ENCODE data around the gene RYR2. TPM values are rescaled to one million over a fixed set of nuclear protein-coding genes. Genes with fewer than 3 reads are reported as not detected.

Gene RYR2
- total and polyA plus RNA-seq, 9 of the 15 experiments (the other 6 are each of a cell fraction or from before 2014, with no cell fraction given): 0.03 to 0.42 (median 0.14) TPM

GRCh38 chr1:237197470-237198425 lies 155.8 kb downstream of the RYR2 start:
- Histone ChIP-seq H4K20me1 (replicated peaks; ENCODE audit: control insufficient read depth, insufficient read depth, low read length) (no peaks in the 10 kb centered on the region), H3K36me3 (ENCODE audit: control insufficient read depth, insufficient read depth, low read length) (no peaks in the 10 kb centered on the region), H3K9ac (ENCODE audit: insufficient read depth in 1 of 2, low read depth in 2 of 2, low read length in 2 of 2) (no peak overlapping the region), H3K4me1 (replicated peaks in 1 of 2; ENCODE audit: control insufficient read depth in 2 of 2, insufficient read depth in 2 of 2, low read length in 2 of 2) (no peaks in the 10 kb centered on the region), H3K9me3 (replicated peaks; ENCODE audit: control insufficient read depth, insufficient read depth, low read depth, low read length) (no peaks in the 10 kb centered on the region), H3K79me2 (ENCODE audit: control insufficient read depth, insufficient read depth, low read length) (no peaks in the 10 kb centered on the region), H2AFZ (ENCODE audit: low read depth, low read length) (no peak overlapping the region), H3K9me1 (ENCODE audit: control insufficient read depth, insufficient read depth, low read length) (no peaks in the 10 kb centered on the region), H3K27ac (ENCODE audit: extremely low read depth, low read depth, low read length) (no peak overlapping the region), H3K27me3 (ENCODE audit: control insufficient read depth in 2 of 2, insufficient read depth in 2 of 2, low read length in 2 of 2) (no peaks in the 10 kb centered on the region), H3K4me2 (ENCODE audit: insufficient read depth, low read length) (no peak overlapping the region), H3K4me3 (no peak overlapping the region)
- ChIA-PET POLR2A (no interaction called here), CTCF (ENCODE audit: low intra/inter-chr PET ratio) (no interaction called here)
- intact Hi-C loops (cut with micrococcal nuclease) (no loop called here), in situ Hi-C loops (cut with MboI) (no loop called here)
- BruUV-seq (replicated peaks): no TSS peak
- WGBS (ENCODE audit: insufficient coverage, low coverage, missing lambda C conversion rate): 6% methylated on average over 7 of the region's 7 CpGs
- ATAC-seq (no peak), DNase-seq (ENCODE audit: extremely low read depth in 1 of 4, low spot score in 3 of 4) (no peak), FAIRE-seq (no peak)
- TF ChIP-seq ZNF12 (CRISPR knock-in tag; IDR thresholded peaks at IDR 0.05) (no peak), ZFP30 (CRISPR knock-in tag; IDR thresholded peaks at IDR 0.05; ENCODE audit: borderline replicate concordance) (no peak), U2AF1 (optimal IDR thresholded peaks at IDR 0.05; ENCODE audit: low read depth, low read length) (no peak), ZNF165 (CRISPR knock-in tag; IDR thresholded peaks at IDR 0.05; ENCODE audit: borderline replicate concordance) (no peak), RUNX1 (IDR thresholded peaks at IDR 0.05; ENCODE audit: low read depth) (no peak), FUS (optimal IDR thresholded peaks at IDR 0.05; ENCODE audit: low read depth, low read length) (no peak), CAMTA2 (CRISPR knock-in tag; conservative IDR thresholded peaks at IDR 0.05) (no peak), BHLHE40 (IDR thresholded peaks at IDR 0.05; ENCODE audit: low read length) (no peak), ZHX1 (conservative IDR thresholded peaks at IDR 0.05; ENCODE audit: low read length) (no peak), SMAD2 (IDR thresholded peaks at IDR 0.05; ENCODE audit: low read depth, low read length) (no peak), ZNF699 (CRISPR knock-in tag; IDR thresholded peaks at IDR 0.05; ENCODE audit: insufficient replicate concordance) (no peak)
